ENCODE results near the gene CCDC27. TPM values are rescaled to one million over a fixed set of nuclear protein-coding genes. Genes with fewer than 3 reads are reported as not detected.
A peak's percentile ranks its signal among the peaks of the same experiment; 100 is the strongest.

The CCDC27 gene
- total and polyA plus RNA-seq, 2 of the 8 experiments (the other 6 are each of a cell fraction or from before 2014, with no cell fraction given): 0.15 TPM; not detected in 1

GRCh38 chr1:3733883-3734589 lies 18.2 kb upstream of the CCDC27 start:
- H2BK20ac ChIP-seq (ENCODE audit: low read length): no peak overlapping the region
- H4K91ac ChIP-seq (replicated peaks; ENCODE audit: insufficient read length, low read length): no peak overlapping the region
- peaks cover 5 to 25% (median 19%) of the 10 kb centered on the region in 4 experiments; a peak in 7 of 8 replicates for H3K36me3 ChIP-seq (ENCODE audit: control insufficient read depth in 2 of 4, insufficient read depth in 4 of 4, low read length in 3 of 4)
- no peaks in the 10 kb centered on the region for H3K9me3 ChIP-seq (ENCODE audit: insufficient read depth in 2 of 2, low read depth in 1 of 2, low read length in 1 of 2)
- POLR2A ChIA-PET (ENCODE audit: partially characterized antibody): interaction anchor here (0.6 to 2.6 kb wide), 11 partner anchors 10 to 1198 kb away, joined by 3 to 12 read pairs (median 4); no protein-coding TSS in a partner anchor
- no peak overlapping the region for H3K23ac ChIP-seq (ENCODE audit: insufficient read length)
- no peaks in the 10 kb centered on the region for H3K79me2 ChIP-seq (ENCODE audit: control insufficient read depth in 1 of 2, insufficient read depth in 2 of 2, low read length in 2 of 2)
- peaks cover 0 to 19% (median 13%) of the 10 kb centered on the region in 4 experiments; a peak in 5 of 7 replicates for H3K4me1 ChIP-seq (replicated peaks in 1 of 4; ENCODE audit: control insufficient read depth in 3 of 4, insufficient read depth in 4 of 4, low read length in 3 of 4)
- no peak overlapping the region for H3K18ac ChIP-seq (ENCODE audit: extremely low read depth, low read length)
- H2BK15ac ChIP-seq (ENCODE audit: low read length): no peak overlapping the region
- no peak overlapping the region for H3K4me2 ChIP-seq (ENCODE audit: insufficient read depth in 1 of 2, low read depth in 2 of 2, low read length in 2 of 2)
- H3K14ac ChIP-seq (ENCODE audit: insufficient read length): no peak overlapping the region
- no peak overlapping the region for H3K56ac ChIP-seq (replicated peaks; ENCODE audit: insufficient read length, low read depth, low read length)
- no peak overlapping the region for H3K9ac ChIP-seq (replicated peaks in 1 of 4; ENCODE audit: extremely low read depth in 1 of 4, low read depth in 3 of 4, low read length in 3 of 4)
- TF ChIP-seq, protein P1, sequence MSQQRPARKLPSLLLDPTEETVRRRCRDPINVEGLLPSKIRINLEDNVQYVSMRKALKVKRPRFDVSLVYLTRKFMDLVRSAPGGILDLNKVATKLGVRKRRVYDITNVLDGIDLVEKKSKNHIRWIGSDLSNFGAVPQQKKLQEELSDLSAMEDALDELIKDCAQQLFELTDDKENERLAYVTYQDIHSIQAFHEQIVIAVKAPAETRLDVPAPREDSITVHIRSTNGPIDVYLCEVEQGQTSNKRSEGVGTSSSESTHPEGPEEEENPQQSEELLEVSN (IDR thresholded peaks at IDR 0.05): no peak
- TF ChIP-seq TEAD4 (IDR thresholded peaks at IDR 0.05; ENCODE audit: low read depth, low read length) (no peak), POLR2A (IDR thresholded peaks at IDR 0.05; ENCODE audit: control extremely low read depth in 1 of 2, low read depth in 2 of 2, low read length in 2 of 2) (0 out of 3 replicates have a peak, but pooled peaks of 1 of the 2 experiments have one; percentile 22)
- H4K8ac ChIP-seq (ENCODE audit: extremely low read depth, insufficient read depth, low read length): no peak overlapping the region
- DNase-seq (ENCODE audit: low read depth in 1 of 2, low spot score in 2 of 2) (no peak), FAIRE-seq (no peak)
- no peaks in the 10 kb centered on the region; the same call in 1 of the 2 replicates for H3K79me1 ChIP-seq (ENCODE audit: low read depth, low read length)
- CTCF ChIA-PET (ENCODE audit: partially characterized antibody): interaction anchor here (1.1 to 3.6 kb wide), 4 partner anchors 10 to 143 kb away, joined by 3 to 17 read pairs (median 7); no protein-coding TSS in a partner anchor
- H2BK12ac ChIP-seq (ENCODE audit: low read depth, low read length): no peak overlapping the region
- no peak overlapping the region for H2BK5ac ChIP-seq (ENCODE audit: low read depth, low read length)
- H3K27ac ChIP-seq (ENCODE audit: low read depth, low read length): no peak overlapping the region
- no peaks in the 10 kb centered on the region; the same call in 1 of the 2 replicates for H3K23me2 ChIP-seq (ENCODE audit: low read depth, low read length)
- H2AK5ac ChIP-seq (ENCODE audit: low read depth, low read length): no peak overlapping the region
- H4K5ac ChIP-seq (ENCODE audit: insufficient read length, low read depth, low read length): no peak overlapping the region
- H3K27me3 ChIP-seq (replicated peaks in 1 of 4; ENCODE audit: control insufficient read depth in 3 of 4, extremely low read depth in 1 of 4, insufficient read depth in 3 of 4, low read length in 3 of 4): no peaks in the 10 kb centered on the region; a peak in 3 of 7 replicates
- no peak overlapping the region for H2AFZ ChIP-seq (ENCODE audit: low read length)
- WGBS, 2 experiments (ENCODE audit: extremely low coverage in 1 of 2, insufficient coverage in 1 of 2, insufficient read length in 1 of 2, insufficient replicate concordance in 2 of 2, low coverage in 1 of 2, low lambda C conversion rate in 2 of 2, missing lambda C conversion rate in 1 of 2): 91% methylated on average over 17 of the region's 17 CpGs; no CpG with 5 or more reads in 1 of the 2 experiments
- H2BK120ac ChIP-seq (replicated peaks; ENCODE audit: low read depth, low read length): no peak overlapping the region
- no peak overlapping the region for H3K4me3 ChIP-seq (ENCODE audit: extremely low read depth in 1 of 4, insufficient read depth in 2 of 4, low read depth in 3 of 4, low read length in 4 of 4)
- H3K4ac ChIP-seq (replicated peaks; ENCODE audit: insufficient read length, low read depth, low read length): no peak overlapping the region
- H4K20me1 ChIP-seq (replicated peaks in 1 of 2; ENCODE audit: control insufficient read depth in 1 of 2, insufficient read depth in 2 of 2, low read length in 2 of 2): peaks cover 0 to 9% of the 10 kb centered on the region in 2 experiments

Data from H1 (cell line).